Keratinocyte (primary cell): ENCODE results near the gene HLA-DQA1. TPM values are rescaled to one million over a fixed set of nuclear protein-coding genes. Genes with fewer than 3 reads are reported as not detected.
A peak's percentile ranks its signal among the peaks of the same experiment; 100 is the strongest.

Experiments used
- DNase-seq: peaks from one replicate; pipeline ENCODE4 v3.0.0-alpha.2; 2011; ENCODE audit warnings: low read depth, missing footprints, low spot score
- FAIRE-seq: peaks from 2 replicates; lab custom pipeline; 2011; peaks lifted over from hg19 to GRCh38; lab: Jason Lieb, UNC
- H2AFZ ChIP-seq: 2 replicates; pipeline ENCODE4 v1.6.0; 2012; ENCODE audit warnings: low read length, control low read depth, inconsistent platforms; ENCODE audit not compliant: control insufficient read depth
- H3K27ac ChIP-seq: 2 replicates; pipeline ENCODE4 v1.5.1; 2011; ENCODE audit warnings: low read length; ENCODE audit not compliant: control insufficient read depth, insufficient read depth
- H3K27me3 ChIP-seq: 3 replicates; pipeline ENCODE4 v1.6.0; 2011; ENCODE audit warnings: low read length; ENCODE audit not compliant: control insufficient read depth, insufficient read depth; ENCODE audit errors: extremely low read depth
- H3K36me3 ChIP-seq, 2 experiments: 2 replicates in 1 of 2; 3 replicates in 1 of 2; pipeline ENCODE4 v1.5.1; 2011; ENCODE audit warnings: low read length in 2 of 2, mild to moderate bottlenecking in 1 of 2; ENCODE audit not compliant: control insufficient read depth in 2 of 2, insufficient read depth in 2 of 2; ENCODE audit errors: extremely low read depth in 1 of 2
- H3K4me1 ChIP-seq: 3 replicates; pipeline ENCODE4 v1.5.1; 2011; ENCODE audit warnings: low read length; ENCODE audit not compliant: control insufficient read depth, insufficient read depth; ENCODE audit errors: extremely low read depth
- H3K4me2 ChIP-seq: 3 replicates; pipeline ENCODE4 v1.6.0; 2011; ENCODE audit warnings: low read depth, low read length; ENCODE audit not compliant: control insufficient read depth, insufficient read depth; ENCODE audit errors: extremely low read depth
- H3K4me3 ChIP-seq, 3 experiments: fragments of 200-600 bp in 1 of 3; sonication (generic) in 1 of 3; 2 replicates in 2 of 3; 3 replicates in 1 of 3; pipeline ENCODE4 v1.5.1; 2011 to 2016; ENCODE audit warnings: low read length in 3 of 3, mild to moderate bottlenecking in 3 of 3, control low read depth in 2 of 3, inconsistent platforms in 1 of 3, low read depth in 1 of 3, mixed read lengths in 1 of 3, mixed run types in 1 of 3, moderate library complexity in 1 of 3; ENCODE audit not compliant: control insufficient read depth in 2 of 3, insufficient read depth in 2 of 3; ENCODE audit errors: extremely low read depth in 1 of 3
- H3K79me2 ChIP-seq: 2 replicates; pipeline ENCODE4 v1.6.0; 2012; ENCODE audit warnings: low read length; ENCODE audit not compliant: control insufficient read depth, insufficient read depth
- H3K9ac ChIP-seq: 3 replicates; pipeline ENCODE4 v1.6.0; 2011; ENCODE audit warnings: low read length; ENCODE audit not compliant: control insufficient read depth, insufficient read depth; ENCODE audit errors: extremely low read depth
- H3K9me1 ChIP-seq: 3 replicates; pipeline ENCODE4 v1.6.0; 2011; ENCODE audit warnings: low read length; ENCODE audit not compliant: control insufficient read depth, insufficient read depth; ENCODE audit errors: extremely low read depth
- H3K9me3 ChIP-seq: 2 replicates; pipeline ENCODE4 v1.5.1; 2012; ENCODE audit warnings: low read depth, low read length; ENCODE audit not compliant: control insufficient read depth
- H4K20me1 ChIP-seq: 3 replicates; pipeline ENCODE4 v1.6.0; 2011; ENCODE audit warnings: low read length; ENCODE audit not compliant: control insufficient read depth, insufficient read depth; ENCODE audit errors: extremely low read depth
- CTCF ChIP-seq, 3 experiments: IDR thresholded peaks in 1 of 3; conservative IDR thresholded peaks in 1 of 3; optimal IDR thresholded peaks in 1 of 3; 2 replicates in 2 of 3; 3 replicates in 1 of 3; pipeline versions ENCODE3 to v1.5.1; 2011; ENCODE audit warnings: low read length in 3 of 3, mild to moderate bottlenecking in 3 of 3, moderate library complexity in 2 of 3, control low read depth in 1 of 3, inconsistent platforms in 1 of 3; ENCODE audit not compliant: insufficient read depth in 2 of 3; ENCODE audit errors: extremely low read depth in 1 of 3
- EZH2 ChIP-seq: IDR thresholded peaks from one replicate; pipeline ENCODE4 v1.6.1; 2012; ENCODE audit warnings: inconsistent platforms, mild to moderate bottlenecking, low read length, moderate library complexity
- dilution Hi-C: fragments of 300-500 bp; cut with MboI; formaldehyde crosslinking; loops from one replicate; pipeline ENCODE4 v1.7.0; 2020; ENCODE audit warnings: low sequenced_read_pairs; ENCODE audit not compliant: extremely low pct_ligation_motif_present
- polyA plus RNA-seq, 5 experiments: library from polyadenylated mRNA; depleted of rRNA in 3 of 5; stranded (reverse) in 3 of 5; stranded (forward) in 1 of 5; unstranded in 1 of 5; fragments of >200 nt; gene quantifications; 1 replicate in 1 of 5; 2 replicates in 3 of 5; 3 replicates in 1 of 5; pipeline versions ENCODE4 v1.2.1 to v1.2.3, GENCODE V29; 2011 to 2012; ENCODE audit warnings: missing spikeins in 2 of 5, low read depth in 1 of 5, low replicate concordance in 1 of 5

The HLA-DQA1 gene
- polyA plus RNA-seq, 1 donor (not counting 4 experiments of a cell fraction or from before 2014, with no cell fraction given) = not detected

DNA sequence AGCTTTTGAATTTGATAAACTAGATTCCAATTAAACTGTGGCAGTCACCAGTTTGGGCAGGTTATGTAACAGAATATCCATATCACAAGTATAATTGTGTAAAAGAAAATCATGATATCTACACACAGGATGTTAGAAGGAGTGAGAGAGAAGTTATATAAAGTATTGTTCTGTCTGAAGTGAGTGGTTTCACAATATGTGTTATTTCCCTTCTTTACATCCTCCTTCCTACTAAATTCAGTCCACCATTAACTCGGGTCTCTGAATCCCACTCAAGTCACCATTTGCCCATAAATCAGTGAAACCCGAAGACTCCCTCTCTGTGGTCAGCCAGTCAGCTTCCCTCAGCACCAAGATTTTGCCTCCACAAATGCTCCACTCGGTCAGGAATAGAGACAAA, 28.5 kb downstream of the HLA-DQA1 start:
- H2AFZ ChIP-seq = peak overlapping the region; percentile 95
- TF ChIP-seq EZH2 (no peak), CTCF (optimal IDR thresholded peaks at IDR 0.05 in 1 of 3, IDR thresholded peaks at IDR 0.05 in 1 of 3, conservative IDR thresholded peaks at IDR 0.05 in 1 of 3; ENCODE audit: extremely low read depth in 1 of 3, insufficient read depth in 2 of 3, low read length in 3 of 3) (no peak)
- peak overlapping the region; percentile 63 for H3K9ac ChIP-seq
- dilution Hi-C loops = no loop called here
- FAIRE-seq (no peak), DNase-seq (no peak)
- no peaks in the 10 kb centered on the region for H3K79me2 ChIP-seq
- H3K4me3 ChIP-seq = peak overlapping the region; percentile 22 to 75 (median 49)
- no peak overlapping the region for H3K27ac ChIP-seq
- no peaks in the 10 kb centered on the region for H3K9me3 ChIP-seq
- no peaks in the 10 kb centered on the region for H3K9me1 ChIP-seq
- peaks cover 6% of the 10 kb centered on the region for H3K4me1 ChIP-seq
- peaks cover 0 to 3% of the 10 kb centered on the region in 2 experiments for H3K36me3 ChIP-seq
- H4K20me1 ChIP-seq = no peaks in the 10 kb centered on the region
- peak overlapping the region; percentile 73 for H3K4me2 ChIP-seq
- no peaks in the 10 kb centered on the region for H3K27me3 ChIP-seq

DNA sequence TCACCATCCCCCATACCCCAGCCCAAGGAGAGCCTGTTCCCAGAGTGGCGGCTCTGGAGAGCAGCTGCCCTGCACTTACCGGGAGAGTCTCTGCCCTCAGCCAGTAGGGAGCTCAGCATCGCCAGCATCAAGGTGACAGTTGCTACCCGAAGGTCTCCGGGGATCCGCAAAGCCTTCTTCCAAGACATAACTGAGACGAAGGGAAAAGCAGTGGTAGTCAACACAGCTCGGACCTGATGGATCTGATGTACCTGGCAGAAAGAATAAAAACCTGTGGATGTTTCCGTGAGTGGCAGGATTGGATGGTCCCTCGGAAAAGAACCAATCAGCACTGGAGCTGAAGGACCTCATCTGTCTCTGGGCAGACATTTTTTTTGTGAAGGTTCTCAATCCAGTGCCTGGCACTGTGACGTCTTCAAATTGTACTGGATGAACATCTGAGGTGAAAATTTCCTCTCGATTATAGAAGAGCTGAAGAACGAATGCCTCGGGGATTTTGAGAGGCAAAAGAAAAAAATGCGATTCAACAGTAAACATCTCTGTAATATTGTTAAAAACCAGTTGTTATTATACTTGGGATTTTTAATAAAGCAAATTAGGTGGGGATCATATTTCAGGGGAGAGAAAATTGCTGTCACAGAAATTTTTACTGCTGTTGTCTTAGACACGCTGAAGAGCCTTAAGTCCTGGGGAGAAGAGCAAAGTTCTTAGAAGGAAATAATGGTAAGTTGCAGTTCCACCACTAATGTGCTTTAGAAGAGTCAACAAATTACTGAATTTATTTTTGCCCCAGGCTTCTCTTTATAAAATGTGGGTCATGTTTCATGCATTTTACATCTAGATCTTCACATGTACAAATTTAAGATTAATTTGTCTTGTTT, 29.5 kb downstream of the HLA-DQA1 start, which contains the start of gene HLA-DQB1:
TSS of gene HLA-DQB1 (minus strand) at position 238 of the 881 bp plus-strand sequence. CDS start at position 188, 50 bp downstream.
- Histone ChIP-seq H3K36me3 (peaks cover 0 to 1% of the 10 kb centered on the region in 2 experiments), H3K4me3 (peak within 1 kb of the TSS; percentile 47 to 75 (median 49)), H3K9ac (peak within 1 kb of the TSS; percentile 63), H3K79me2 (no peaks in the 10 kb centered on the region), H3K27ac (no peak within 1 kb of the TSS), H3K9me3 (no peaks in the 10 kb centered on the region), H3K27me3 (no peaks in the 10 kb centered on the region), H3K4me1 (peaks cover 6% of the 10 kb centered on the region), H2AFZ (peak within 1 kb of the TSS; percentile 95), H3K4me2 (peak within 1 kb of the TSS; percentile 73), H4K20me1 (no peaks in the 10 kb centered on the region), H3K9me1 (no peaks in the 10 kb centered on the region)
- DNase-seq = peak; percentile 44
- dilution Hi-C loops = no loop called here
- TF ChIP-seq EZH2 (no peak), CTCF (optimal IDR thresholded peaks at IDR 0.05 in 1 of 3, IDR thresholded peaks at IDR 0.05 in 1 of 3, conservative IDR thresholded peaks at IDR 0.05 in 1 of 3; ENCODE audit: extremely low read depth in 1 of 3, insufficient read depth in 2 of 3, low read length in 3 of 3) (no peak)
- peak; percentile 96 for FAIRE-seq
